HG03469 (cell line): Measurements from ENCODE around the gene LTO1.

Source experiments
- ATAC-seq: cut with Tn5 transposase; IDR thresholded peaks from one replicate; pipeline ENCODE4 v1.9.1; 2021; ENCODE audit warnings: mild to moderate bottlenecking, moderate library complexity, moderate number of reproducible peaks; ENCODE audit not compliant: unreplicated experiment

LTO1 gene

GRCh38 chr11:69658626-69659450 lies 16.3 kb downstream of the LTO1 start:
- ATAC-seq = no peak

DNA sequence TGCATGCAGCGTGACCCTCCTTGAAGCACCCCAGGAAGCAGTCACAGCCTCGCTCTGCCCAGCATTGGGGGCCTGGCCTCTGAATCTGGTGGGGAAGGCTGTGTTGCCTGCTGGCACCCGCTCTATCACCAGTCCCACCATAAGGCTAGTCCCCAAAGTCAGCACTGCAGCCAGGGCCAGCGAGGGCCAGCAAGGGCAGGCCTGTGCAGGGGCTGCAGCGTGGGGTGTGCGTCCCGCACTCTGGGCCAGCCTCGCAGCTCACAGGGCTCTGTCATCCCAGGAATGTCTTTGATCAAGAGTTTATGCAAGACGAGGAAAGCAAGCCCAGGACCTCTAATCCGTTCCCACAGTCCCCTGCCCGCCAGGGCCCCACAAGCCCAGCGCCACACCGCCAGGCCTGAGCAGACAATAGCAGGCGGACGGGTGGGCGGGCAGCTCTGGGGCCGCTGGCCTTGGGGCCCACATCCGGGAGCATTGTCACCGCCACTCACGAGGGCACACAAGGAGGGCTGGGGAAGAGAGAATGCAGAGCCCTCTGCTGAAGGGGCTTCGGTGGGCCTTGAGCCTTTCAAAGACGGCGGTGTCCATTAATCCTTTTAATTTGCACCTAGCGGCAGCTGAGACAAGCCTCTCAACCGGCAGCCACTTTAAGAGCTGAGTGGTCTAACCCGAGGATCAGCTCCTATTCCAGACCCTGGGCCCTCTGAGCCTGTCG lies 17.1 kb downstream of the LTO1 start:
- ATAC-seq = no peak

GRCh38 chr11:69657456-69657910 lies 17.7 kb downstream of the LTO1 start:
- ATAC-seq = no peak

GRCh38 chr11:69656536-69657455 lies 18.4 kb downstream of the LTO1 start:
- ATAC-seq = no peak

- ATAC-seq = no peak
These were observed 19.4 kb downstream of the LTO1 start for GRCh38 chr11:69655479-69656428.

- no peak for ATAC-seq
These were observed 20.3 kb downstream of the LTO1 start for GRCh38 chr11:69654660-69655478.

GRCh38 chr11:69654001-69654659 lies 21.0 kb downstream of the LTO1 start:
- no peak for ATAC-seq

GRCh38 chr11:69653406-69653960 lies 21.7 kb downstream of the LTO1 start:
- ATAC-seq = no peak

DNA sequence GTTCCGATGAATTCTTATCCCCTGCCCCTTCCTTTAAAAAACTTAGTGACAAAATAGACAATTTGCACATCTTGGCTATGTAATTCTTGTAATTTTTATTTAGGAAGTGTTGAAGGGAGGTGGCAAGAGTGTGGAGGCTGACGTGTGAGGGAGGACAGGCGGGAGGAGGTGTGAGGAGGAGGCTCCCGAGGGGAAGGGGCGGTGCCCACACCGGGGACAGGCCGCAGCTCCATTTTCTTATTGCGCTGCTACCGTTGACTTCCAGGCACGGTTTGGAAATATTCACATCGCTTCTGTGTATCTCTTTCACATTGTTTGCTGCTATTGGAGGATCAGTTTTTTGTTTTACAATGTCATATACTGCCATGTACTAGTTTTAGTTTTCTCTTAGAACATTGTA lies 22.2 kb downstream of the LTO1 start:
- no peak for ATAC-seq

- ATAC-seq = no peak
These were observed 23.1 kb downstream of the LTO1 start for GRCh38 chr11:69651834-69652620.

- no peak for ATAC-seq
These were observed 24.3 kb downstream of the LTO1 start for GRCh38 chr11:69650832-69651344.

- ATAC-seq = no peak
These were observed 24.9 kb downstream of the LTO1 start for GRCh38 chr11:69650081-69650831.

DNA sequence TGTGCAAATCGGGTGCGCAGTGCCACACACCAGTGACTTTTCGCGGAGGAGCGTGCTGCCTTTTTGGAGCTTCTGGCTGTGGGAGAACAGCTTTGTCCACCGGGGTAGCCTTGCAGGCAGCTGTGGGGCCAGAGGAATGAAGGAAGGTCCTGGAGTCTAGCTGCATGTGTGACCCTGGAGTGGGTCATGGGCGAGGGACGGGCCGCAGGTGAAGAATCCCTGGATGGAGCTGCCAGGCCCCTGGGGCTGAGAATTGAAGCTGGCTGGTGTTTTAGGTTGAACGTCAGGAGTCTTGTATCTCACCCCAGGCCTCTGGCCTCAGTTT lies 25.6 kb downstream of the LTO1 start:
- no peak for ATAC-seq

- ATAC-seq = no peak
These were observed 26.2 kb downstream of the LTO1 start for GRCh38 chr11:69648679-69649575.

GRCh38 chr11:69647761-69648497 lies 27.2 kb downstream of the LTO1 start:
- ATAC-seq = no peak
